Stimulated activated memory B cell treated with anti-CD40 and anti-IgM and Interleukin-4, amounts not matched to agents 10 μg/mL and 1 μg/mL and 100 μg/mL, for 72 hours (primary cell): ENCODE results near the gene IFI30.
"Not testable (repeated sequence)": the region's sequence is repeated elsewhere in the genome, so short reads cannot be mapped to it uniquely, and the experiment has no call there.

Experiments
- ATAC-seq: fragments of 150-1000 bp; cut with Tn5 transposase; 2 replicates; pipeline ENCODE4 v1.10.0; 2021
- H3K27ac Mint-ChIP-seq: one replicate; pipeline ENCODE4 v1.8.0; 2022; ENCODE audit warnings: mild to moderate bottlenecking, mixed read lengths
- H3K27me3 Mint-ChIP-seq: one replicate; pipeline ENCODE4 v1.8.0; 2022; ENCODE audit warnings: mixed read lengths
- H3K36me3 Mint-ChIP-seq: one replicate; pipeline ENCODE4 v1.8.0; 2022; ENCODE audit warnings: mixed read lengths
- H3K4me1 Mint-ChIP-seq: one replicate; pipeline ENCODE4 v1.8.0; 2022; ENCODE audit warnings: mixed read lengths
- H3K4me3 Mint-ChIP-seq: one replicate; pipeline ENCODE4 v1.8.0; 2022; ENCODE audit warnings: mild to moderate bottlenecking, moderate library complexity, mixed read lengths
- H3K9me3 Mint-ChIP-seq: one replicate; pipeline ENCODE4 v1.8.0; 2022; ENCODE audit warnings: mixed read lengths

IFI30 gene

GRCh38 chr19:18197941-18198340, 24.3 kb downstream of the IFI30 start:
- no peak for ATAC-seq
- Mint-ChIP-seq H3K4me1 (peaks cover 45% of the 10 kb centered on the region), H3K27me3 (no peaks in the 10 kb centered on the region), H3K9me3 (no peaks in the 10 kb centered on the region), H3K4me3 (no peak overlapping the region), H3K27ac (no peak overlapping the region), H3K36me3 (peaks cover 28% of the 10 kb centered on the region)

- H3K27me3 Mint-ChIP-seq: no peaks in the 10 kb centered on the region
- peaks cover 28% of the 10 kb centered on the region for H3K36me3 Mint-ChIP-seq
- peak overlapping the region; percentile 4 for H3K27ac Mint-ChIP-seq
- H3K9me3 Mint-ChIP-seq: no peaks in the 10 kb centered on the region
- ATAC-seq: no peak
- H3K4me1 Mint-ChIP-seq: peaks cover 49% of the 10 kb centered on the region
- H3K4me3 Mint-ChIP-seq: no peak overlapping the region
Observed at GRCh38 chr19:18198374-18198773, 24.8 kb downstream of the IFI30 start.

DNA sequence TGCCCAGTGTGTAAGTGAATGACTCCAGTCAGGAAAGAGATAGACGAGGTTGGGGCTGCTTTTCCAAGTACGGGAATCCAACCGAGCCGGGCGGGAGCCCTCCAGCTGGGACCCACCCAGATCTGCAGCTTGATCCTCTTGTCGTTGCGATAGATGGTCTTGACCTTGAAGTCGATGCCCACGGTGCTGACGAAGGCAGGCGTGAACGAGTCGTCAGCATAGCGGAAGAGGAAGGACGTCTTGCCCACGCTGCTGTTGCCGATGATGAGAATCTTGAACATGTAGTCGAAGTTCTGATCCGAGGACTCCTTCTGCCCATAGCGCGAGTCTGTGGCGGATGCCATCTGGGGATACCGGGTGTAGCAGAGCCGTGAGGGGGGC, 28.8 kb downstream of the IFI30 start:
- H3K36me3 Mint-ChIP-seq: peaks cover 17% of the 10 kb centered on the region
- peak overlapping the region; percentile 55 for H3K4me3 Mint-ChIP-seq
- H3K27me3 Mint-ChIP-seq: no peaks in the 10 kb centered on the region
- H3K9me3 Mint-ChIP-seq: no peaks in the 10 kb centered on the region
- no peak overlapping the region for H3K27ac Mint-ChIP-seq
- peaks cover 40% of the 10 kb centered on the region for H3K4me1 Mint-ChIP-seq
- ATAC-seq: no peak

- Mint-ChIP-seq H3K36me3 (peaks cover 15% of the 10 kb centered on the region), H3K4me3 (peak overlapping the region; percentile 86), H3K27me3 (no peaks in the 10 kb centered on the region), H3K27ac (peak overlapping the region; percentile 81), H3K9me3 (no peaks in the 10 kb centered on the region), H3K4me1 (peaks cover 40% of the 10 kb centered on the region)
- no peak for ATAC-seq
Observed at GRCh38 chr19:18202778-18203407, 29.3 kb downstream of the IFI30 start.

GRCh38 chr19:18203408-18203862, 29.8 kb downstream of the IFI30 start:
- Mint-ChIP-seq H3K4me3 (peak overlapping the region; percentile 86), H3K27me3 (peaks cover 2% of the 10 kb centered on the region), H3K36me3 (peaks cover 10% of the 10 kb centered on the region), H3K9me3 (no peaks in the 10 kb centered on the region), H3K4me1 (peaks cover 41% of the 10 kb centered on the region), H3K27ac (peak overlapping the region; percentile 81)
- peak; percentile 25 for ATAC-seq

GRCh38 chr19:18203863-18204393, 30.3 kb downstream of the IFI30 start, which contains the start of gene RAB3A:
Gene RAB3A, minus strand, starts transcription at chr19:18204042. Its CDS starts 1,302 bp downstream, at chr19:18202740.
- H3K27me3 Mint-ChIP-seq: peaks cover 6% of the 10 kb centered on the region
- peaks cover 44% of the 10 kb centered on the region for H3K4me1 Mint-ChIP-seq
- H3K4me3 Mint-ChIP-seq: peak within 1 kb of the TSS; percentile 86
- peak within 1 kb of the TSS; percentile 81 for H3K27ac Mint-ChIP-seq
- ATAC-seq: peak; percentile 96
- H3K36me3 Mint-ChIP-seq: peaks cover 6% of the 10 kb centered on the region
- no peaks in the 10 kb centered on the region for H3K9me3 Mint-ChIP-seq

GRCh38 chr19:18204394-18205199, 31.0 kb downstream of the IFI30 start:
- Mint-ChIP-seq H3K9me3 (no peaks in the 10 kb centered on the region), H3K27ac (peak overlapping the region; percentile 81), H3K27me3 (peaks cover 9% of the 10 kb centered on the region), H3K4me3 (peak overlapping the region; percentile 86), H3K36me3 (peaks cover 6% of the 10 kb centered on the region), H3K4me1 (peaks cover 44% of the 10 kb centered on the region)
- ATAC-seq: peak; percentile 31

- ATAC-seq: peak; percentile 13
- peaks cover 44% of the 10 kb centered on the region for H3K4me1 Mint-ChIP-seq
Observed at GRCh38 chr19:18205200-18205892, 31.7 kb downstream of the IFI30 start.

DNA sequence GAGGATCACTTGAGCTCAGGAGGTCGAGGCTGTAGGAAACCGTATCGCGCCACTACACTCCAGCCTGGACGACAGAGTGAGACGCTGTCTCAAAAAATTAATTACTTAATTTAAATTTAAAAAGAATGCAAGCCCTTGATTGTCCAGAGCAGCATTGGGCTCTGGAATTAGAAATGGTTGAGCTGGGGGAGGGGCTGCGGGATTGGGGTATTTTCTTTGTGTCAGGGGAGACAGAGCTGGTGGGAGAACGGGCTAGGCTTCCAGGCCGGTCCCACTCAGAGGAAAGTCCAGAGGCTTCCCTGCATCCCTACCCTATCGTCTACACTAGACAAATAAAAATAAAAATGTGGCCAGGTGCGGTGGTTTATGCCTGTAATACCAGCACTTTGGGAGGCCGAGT, 32.4 kb downstream of the IFI30 start:
- H3K27ac Mint-ChIP-seq: no peak overlapping the region
- H3K4me3 Mint-ChIP-seq: no peak overlapping the region
- H3K27me3 Mint-ChIP-seq: peaks cover 23% of the 10 kb centered on the region
- no peaks in the 10 kb centered on the region for H3K9me3 Mint-ChIP-seq
- ATAC-seq: no peak
- H3K4me1 Mint-ChIP-seq: peaks cover 40% of the 10 kb centered on the region
- H3K36me3 Mint-ChIP-seq: peaks cover 6% of the 10 kb centered on the region

More at GRCh38 chr19:18205200-18205892, 31.7 kb downstream of the IFI30 start:
- Mint-ChIP-seq H3K9me3 (no peaks in the 10 kb centered on the region), H3K36me3 (peaks cover 6% of the 10 kb centered on the region), H3K4me3 (peak overlapping the region; percentile 86), H3K27ac (peak overlapping the region; percentile 81), H3K27me3 (peaks cover 17% of the 10 kb centered on the region)

- Mint-ChIP-seq H3K4me3 (no peak overlapping the region), H3K27me3 (peaks cover 34% of the 10 kb centered on the region), H3K36me3 (no peaks in the 10 kb centered on the region), H3K9me3 (no peaks in the 10 kb centered on the region), H3K27ac (peak overlapping the region; percentile 33), H3K4me1 (peaks cover 19% of the 10 kb centered on the region)
- ATAC-seq: no peak
Observed at GRCh38 chr19:18208098-18208951, 34.7 kb downstream of the IFI30 start.

DNA sequence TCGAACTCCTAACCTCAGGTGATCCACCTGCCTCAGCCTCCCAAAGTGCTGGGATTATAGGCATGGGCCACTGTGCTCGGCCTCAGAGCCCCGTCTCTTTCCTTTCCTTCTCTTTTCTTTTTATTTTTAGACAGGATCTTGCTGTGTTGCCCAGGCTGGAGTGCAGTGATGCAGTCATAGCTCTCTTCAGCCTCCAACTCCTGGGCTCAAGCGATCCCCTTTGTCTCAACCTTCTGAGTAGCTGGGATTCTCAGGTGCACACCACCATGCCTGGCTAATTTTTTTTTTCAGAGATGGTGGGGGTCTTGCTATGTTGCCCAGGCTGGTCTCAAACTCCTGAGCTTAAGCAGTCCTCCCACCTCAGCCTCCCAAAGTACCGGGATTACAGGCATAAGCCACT, 36.3 kb downstream of the IFI30 start:
- ATAC-seq, H3K36me3 Mint-ChIP-seq, H3K4me1 Mint-ChIP-seq, H3K4me3 Mint-ChIP-seq, H3K27ac Mint-ChIP-seq, H3K9me3 Mint-ChIP-seq: not testable (repeated sequence)
- H3K27me3 Mint-ChIP-seq: peaks cover 43% of the 10 kb centered on the region

GRCh38 chr19:18211683-18212082, 38.1 kb downstream of the IFI30 start:
- Mint-ChIP-seq H3K36me3 (no peaks in the 10 kb centered on the region), H3K9me3 (no peaks in the 10 kb centered on the region), H3K4me1 (peaks cover 4% of the 10 kb centered on the region), H3K4me3 (no peak overlapping the region), H3K27ac (no peak overlapping the region), H3K27me3 (peaks cover 43% of the 10 kb centered on the region)
- ATAC-seq: no peak

DNA sequence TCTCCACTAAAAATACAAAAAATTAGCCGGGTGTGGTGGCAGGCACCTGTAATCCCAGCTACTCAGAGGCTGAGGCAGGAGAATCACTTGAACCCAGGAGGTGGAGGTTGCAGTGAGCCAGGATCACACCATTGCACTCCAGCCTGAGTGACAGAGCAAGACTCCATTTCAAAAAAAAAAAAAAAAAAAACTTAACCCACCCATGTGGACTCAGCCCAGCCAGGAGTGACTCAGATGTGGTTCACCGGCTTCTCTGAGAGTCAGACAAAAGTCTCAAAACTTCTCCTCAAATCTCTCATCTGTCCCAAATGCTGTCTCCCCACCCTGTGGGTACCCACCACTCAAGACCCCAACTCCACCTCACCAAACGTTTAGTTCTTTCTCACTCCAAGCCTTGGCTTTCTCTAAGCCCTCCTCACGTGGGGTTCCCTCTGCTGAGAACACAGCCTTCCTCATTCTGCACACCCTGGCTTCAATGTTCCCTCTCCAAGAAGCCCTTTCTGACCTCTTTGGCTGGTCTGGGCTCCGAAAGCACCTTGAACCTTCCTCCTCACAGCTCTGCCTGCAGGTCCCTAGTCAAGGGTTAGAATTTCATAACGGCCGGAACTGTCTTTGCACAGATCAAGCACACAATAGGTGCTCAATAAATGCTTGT, 41.3 kb downstream of the IFI30 start:
- no peaks in the 10 kb centered on the region for H3K9me3 Mint-ChIP-seq
- ATAC-seq: peak; percentile 44
- no peaks in the 10 kb centered on the region for H3K36me3 Mint-ChIP-seq
- H3K27ac Mint-ChIP-seq: peak overlapping the region; percentile 33
- no peak overlapping the region for H3K4me3 Mint-ChIP-seq
- H3K4me1 Mint-ChIP-seq: no peaks in the 10 kb centered on the region
- H3K27me3 Mint-ChIP-seq: peaks cover 36% of the 10 kb centered on the region

GRCh38 chr19:18216789-18217188, 43.2 kb downstream of the IFI30 start:
- Mint-ChIP-seq H3K4me1 (no peaks in the 10 kb centered on the region), H3K9me3 (no peaks in the 10 kb centered on the region), H3K27ac (no peak overlapping the region), H3K36me3 (no peaks in the 10 kb centered on the region), H3K4me3 (no peak overlapping the region), H3K27me3 (peaks cover 36% of the 10 kb centered on the region)
- ATAC-seq: no peak
